Caco-2 (cell line): Measurements from ENCODE around the gene ST6GALNAC3. TPM values are rescaled to one million over a fixed set of nuclear protein-coding genes. Genes with fewer than 3 reads are reported as not detected.

Experiments
- BruUV-seq: library from RNA; stranded (reverse); fragments of 400-500 nt; replicated peaks from 2 replicates; lab custom pipeline; 2021; lab: Mats Ljungman, UMichigan
- CTCF ChIA-PET: fragments of 300-600 bp; sonication (Branson Sonifier 250); formaldehyde crosslinking; loops from one replicate; lab custom pipeline; 2022; ENCODE audit warnings: antibody characterized with exemption; lab: Charles Lee
- POLR2A ChIA-PET: fragments of 300-600 bp; sonication (Branson Sonifier 250); formaldehyde crosslinking; loops from one replicate; lab custom pipeline; 2022; ENCODE audit warnings: antibody characterized with exemption; lab: Charles Lee
- DNase-seq, 2 experiments: peaks; one replicate each; pipeline versions ENCODE4 v3.0.0 to v3.0.0-alpha.2; 2020 to 2022
- H3K27me3 ChIP-seq: replicated peaks from 2 replicates; pipeline ENCODE4 v1.6.0; 2011; ENCODE audit warnings: low read length; ENCODE audit not compliant: control insufficient read depth, insufficient read depth
- H3K36me3 ChIP-seq: 2 replicates; pipeline ENCODE4 v1.5.1; 2011; ENCODE audit warnings: low read length; ENCODE audit not compliant: control insufficient read depth, insufficient read depth
- H3K4me1 ChIP-seq: fragments of 250-450 bp; sonication (Bioruptor Pico); 2 replicates; pipeline ENCODE4 v1.5.1; 2020; ENCODE audit warnings: mild to moderate bottlenecking
- H3K4me3 ChIP-seq: 2 replicates; pipeline ENCODE4 v1.5.1; 2011; ENCODE audit warnings: low read depth, mild to moderate bottlenecking, control low read depth, low read length
- H3K9me3 ChIP-seq: fragments of 250-450 bp; sonication (Bioruptor Pico); 2 replicates; pipeline ENCODE4 v1.5.1; 2020; ENCODE audit warnings: mild to moderate bottlenecking, moderate library complexity
- H3K27ac Mint-ChIP-seq: one replicate; pipeline ENCODE4 v1.8.0; 2022; ENCODE audit warnings: mixed read lengths; ENCODE audit not compliant: unreplicated experiment
- H3K27me3 Mint-ChIP-seq: one replicate; pipeline ENCODE4 v1.8.0; 2022; ENCODE audit warnings: mixed read lengths; ENCODE audit not compliant: insufficient read depth, unreplicated experiment
- H3K36me3 Mint-ChIP-seq: one replicate; pipeline ENCODE4 v1.8.0; 2022; ENCODE audit warnings: mild to moderate bottlenecking, mixed read lengths; ENCODE audit not compliant: insufficient read depth, unreplicated experiment
- H3K4me1 Mint-ChIP-seq: one replicate; pipeline ENCODE4 v1.8.0; 2022; ENCODE audit warnings: low read depth, mixed read lengths; ENCODE audit not compliant: unreplicated experiment
- H3K4me3 Mint-ChIP-seq: one replicate; pipeline ENCODE4 v1.8.0; 2022; ENCODE audit warnings: mild to moderate bottlenecking, moderate library complexity, mixed read lengths; ENCODE audit not compliant: unreplicated experiment
- H3K9me3 Mint-ChIP-seq: one replicate; pipeline ENCODE4 v1.8.0; 2022; ENCODE audit warnings: mixed read lengths; ENCODE audit not compliant: unreplicated experiment
- CTCF ChIP-seq, 2 experiments: fragments of 200-600 bp in 1 of 2; IDR thresholded peaks; 1 replicate in 1 of 2; 2 replicates in 1 of 2; pipeline versions ENCODE4 v1.5.1 to v1.8.0; 2011 to 2022; ENCODE audit warnings: antibody characterized with exemption in 1 of 2, control low read depth in 1 of 2, inconsistent platforms in 1 of 2, low read depth in 1 of 2, low read length in 1 of 2, mild to moderate bottlenecking in 1 of 2, moderate library complexity in 1 of 2; ENCODE audit not compliant: insufficient read depth in 1 of 2, severe bottlenecking in 1 of 2, unreplicated experiment in 1 of 2
- intact Hi-C: fragments of 100-400 bp; cut with micrococcal nuclease; formaldehyde crosslinking; loops from one replicate; pipeline ENCODE4 v1.10.0; 2022; ENCODE audit not compliant: unreplicated experiment
- total RNA-seq: library from RNA; stranded (reverse); gene quantifications from 2 replicates; pipeline ENCODE4 v1.2.3, GENCODE V29; 2022

The ST6GALNAC3 gene
- total RNA-seq, 1 experiment from 2014 or later, result 16.0 TPM

- CTCF ChIA-PET, result no interaction called here
- H3K27ac Mint-ChIP-seq, result no peak overlapping the region
- H3K36me3 Mint-ChIP-seq, result no peaks in the 10 kb centered on the region
- POLR2A ChIA-PET, result no interaction called here
- no peak overlapping the region for H3K4me3 ChIP-seq
- peaks cover 8% of the 10 kb centered on the region for H3K4me1 Mint-ChIP-seq
- H3K9me3 Mint-ChIP-seq, result no peaks in the 10 kb centered on the region
- H3K36me3 ChIP-seq, result no peaks in the 10 kb centered on the region
- H3K27me3 ChIP-seq, result no peaks in the 10 kb centered on the region
- no peak for TF ChIP-seq CTCF (IDR thresholded peaks at IDR 0.05; ENCODE audit: insufficient read depth in 1 of 2, low read depth in 1 of 2, low read length in 1 of 2, severe bottlenecking in 1 of 2, unreplicated experiment in 1 of 2)
- no TSS peak for BruUV-seq
- H3K9me3 ChIP-seq, result no peaks in the 10 kb centered on the region
- no peaks in the 10 kb centered on the region for H3K27me3 Mint-ChIP-seq
- no peaks in the 10 kb centered on the region for H3K4me1 ChIP-seq
- intact Hi-C loops, result no loop called here
- no peak for DNase-seq
- H3K4me3 Mint-ChIP-seq, result no peak overlapping the region
These were observed 190.1 kb downstream of the ST6GALNAC3 start for GRCh38 chr1:76264642-76265041.

- no TSS peak for BruUV-seq
- Mint-ChIP-seq H3K9me3 (no peaks in the 10 kb centered on the region), H3K4me1 (peaks cover 8% of the 10 kb centered on the region), H3K36me3 (no peaks in the 10 kb centered on the region), H3K27ac (no peak overlapping the region), H3K27me3 (no peaks in the 10 kb centered on the region), H3K4me3 (no peak overlapping the region)
- POLR2A ChIA-PET, result no interaction called here
- no peaks in the 10 kb centered on the region for H3K9me3 ChIP-seq
- TF ChIP-seq CTCF (IDR thresholded peaks at IDR 0.05; ENCODE audit: insufficient read depth in 1 of 2, low read depth in 1 of 2, low read length in 1 of 2, severe bottlenecking in 1 of 2, unreplicated experiment in 1 of 2), result no peak
- no peaks in the 10 kb centered on the region for H3K27me3 ChIP-seq
- H3K4me3 ChIP-seq, result no peak overlapping the region
- CTCF ChIA-PET, result no interaction called here
- H3K36me3 ChIP-seq, result no peaks in the 10 kb centered on the region
- no peak for DNase-seq
- intact Hi-C loops, result no loop called here
- no peaks in the 10 kb centered on the region for H3K4me1 ChIP-seq
These were observed 192.2 kb downstream of the ST6GALNAC3 start for GRCh38 chr1:76266762-76267161.

GRCh38 chr1:76267631-76268030 lies 193.1 kb downstream of the ST6GALNAC3 start:
- Histone ChIP-seq H3K4me1 (no peaks in the 10 kb centered on the region), H3K9me3 (no peaks in the 10 kb centered on the region), H3K36me3 (no peaks in the 10 kb centered on the region), H3K27me3 (no peaks in the 10 kb centered on the region), H3K4me3 (no peak overlapping the region)
- Mint-ChIP-seq H3K36me3 (no peaks in the 10 kb centered on the region), H3K4me3 (no peak overlapping the region), H3K9me3 (no peaks in the 10 kb centered on the region), H3K27me3 (no peaks in the 10 kb centered on the region), H3K4me1 (peaks cover 8% of the 10 kb centered on the region), H3K27ac (no peak overlapping the region)
- ChIA-PET CTCF (no interaction called here), POLR2A (no interaction called here)
- DNase-seq, result no peak
- no TSS peak for BruUV-seq
- TF ChIP-seq CTCF (IDR thresholded peaks at IDR 0.05; ENCODE audit: insufficient read depth in 1 of 2, low read depth in 1 of 2, low read length in 1 of 2, severe bottlenecking in 1 of 2, unreplicated experiment in 1 of 2), result no peak
- intact Hi-C loops, result no loop called here
